ENCODE results near the gene XPC. TPM values are rescaled to one million over a fixed set of nuclear protein-coding genes. Genes with fewer than 3 reads are reported as not detected.
A peak's percentile ranks its signal among the peaks of the same experiment; 100 is the strongest.
"Not testable (repeated sequence)": the region's sequence is repeated elsewhere in the genome, so short reads cannot be mapped to it uniquely, and the experiment has no call there.

The XPC gene
- total RNA-seq = 33.3 TPM

- peak; percentile 98 for DNase-seq (ENCODE audit: low spot score)
These were observed at the start of gene XPC, which contains the start of gene LSM3 for GRCh38 chr3:14178247-14179113. Gene XPC (minus strand): TSS chr3:14178601. CDS start chr3:14178568, 33 bp downstream. Gene LSM3 (plus strand): TSS chr3:14178817. CDS start chr3:14178861, 44 bp downstream.

GRCh38 chr3:14227856-14228255 lies 49.5 kb upstream of the XPC start:
- DNase-seq (ENCODE audit: low spot score) = no peak

- DNase-seq (ENCODE audit: low spot score) = not testable (repeated sequence)
These were observed 48.0 kb upstream of the XPC start for GRCh38 chr3:14226351-14226750.

GRCh38 chr3:14225421-14225820 lies 47.0 kb upstream of the XPC start:
- no peak for DNase-seq (ENCODE audit: low spot score)

- DNase-seq (ENCODE audit: low spot score) = no peak
These were observed 46.5 kb upstream of the XPC start for GRCh38 chr3:14224895-14225294.

GRCh38 chr3:14223595-14223994 lies 45.2 kb upstream of the XPC start:
- no peak for DNase-seq (ENCODE audit: low spot score)

GRCh38 chr3:14222900-14223594 lies 44.6 kb upstream of the XPC start:
- no peak for DNase-seq (ENCODE audit: low spot score)

- DNase-seq (ENCODE audit: low spot score) = no peak
These were observed 44.1 kb upstream of the XPC start for GRCh38 chr3:14222457-14222856.

GRCh38 chr3:14221902-14222301 lies 43.5 kb upstream of the XPC start:
- no peak for DNase-seq (ENCODE audit: low spot score)

- DNase-seq (ENCODE audit: low spot score) = no peak
These were observed 42.5 kb upstream of the XPC start for GRCh38 chr3:14220933-14221332.

- no peak for DNase-seq (ENCODE audit: low spot score)
These were observed 40.0 kb upstream of the XPC start for GRCh38 chr3:14218355-14218754.

- DNase-seq (ENCODE audit: low spot score) = peak; percentile 77
These were observed 38.1 kb upstream of the XPC start for GRCh38 chr3:14216257-14217048.

- DNase-seq (ENCODE audit: low spot score) = no peak
These were observed 36.4 kb upstream of the XPC start for GRCh38 chr3:14214764-14215163.

GRCh38 chr3:14213066-14213774 lies 34.8 kb upstream of the XPC start:
- no peak for DNase-seq (ENCODE audit: low spot score)

GRCh38 chr3:14212032-14212431 lies 33.6 kb upstream of the XPC start:
- no peak for DNase-seq (ENCODE audit: low spot score)

- DNase-seq (ENCODE audit: low spot score) = no peak
These were observed 33.2 kb upstream of the XPC start for GRCh38 chr3:14211621-14212020.

GRCh38 chr3:14210843-14211594 lies 32.6 kb upstream of the XPC start:
- DNase-seq (ENCODE audit: low spot score) = no peak

- DNase-seq (ENCODE audit: low spot score) = no peak
These were observed 31.9 kb upstream of the XPC start for GRCh38 chr3:14210290-14210688.

GRCh38 chr3:14209581-14210289 lies 31.3 kb upstream of the XPC start:
- no peak for DNase-seq (ENCODE audit: low spot score)

- DNase-seq (ENCODE audit: low spot score) = no peak
These were observed 30.6 kb upstream of the XPC start for GRCh38 chr3:14208977-14209394.

Measured in mucosa of gallbladder (tissue), 1 donor.